GM23248 (cell line): ENCODE measurements around the gene GALNT2. TPM values are rescaled to one million over a fixed set of nuclear protein-coding genes. Genes with fewer than 3 reads are reported as not detected.

Experiments used
- DNase-seq: peaks from one replicate; pipeline ENCODE4 v3.0.0-alpha.2; 2015
- H2AFZ ChIP-seq: fragments of 200-600 bp; sonication (generic); 2 replicates; pipeline ENCODE4 v1.6.1; 2016; ENCODE audit warnings: antibody characterized with exemption
- H3F3A ChIP-seq: fragments of 200-600 bp; sonication (generic); 2 replicates; pipeline ENCODE4 v1.6.1; 2016; ENCODE audit warnings: mild to moderate bottlenecking, antibody characterized with exemption, mixed run types; ENCODE audit not compliant: insufficient read depth
- H3K27ac ChIP-seq: fragments of 200-600 bp; sonication (generic); 2 replicates; pipeline ENCODE4 v1.5.1; 2016; ENCODE audit warnings: mild to moderate bottlenecking
- H3K27me3 ChIP-seq: fragments of 200-600 bp; sonication (generic); replicated peaks from 2 replicates; pipeline ENCODE4 v1.6.1; 2016; ENCODE audit warnings: mild to moderate bottlenecking; ENCODE audit not compliant: insufficient read depth
- H3K36me3 ChIP-seq: fragments of 200-600 bp; sonication (generic); 2 replicates; pipeline ENCODE4 v1.6.1; 2016; ENCODE audit warnings: low read depth, mild to moderate bottlenecking
- H3K4me1 ChIP-seq: fragments of 200-600 bp; sonication (generic); 2 replicates; pipeline ENCODE4 v1.6.1; 2016; ENCODE audit warnings: mild to moderate bottlenecking; ENCODE audit not compliant: insufficient read depth
- H3K4me2 ChIP-seq: fragments of 200-600 bp; sonication (generic); one replicate; pipeline ENCODE4 v1.6.1; 2016; ENCODE audit warnings: mild to moderate bottlenecking; ENCODE audit not compliant: unreplicated experiment
- H3K4me3 ChIP-seq: fragments of 200-600 bp; sonication (generic); 2 replicates; pipeline ENCODE4 v1.5.1; 2016; ENCODE audit warnings: mild to moderate bottlenecking
- H3K79me2 ChIP-seq: fragments of 200-600 bp; sonication (generic); 2 replicates; pipeline ENCODE4 v1.6.1; 2016; ENCODE audit warnings: mild to moderate bottlenecking; ENCODE audit not compliant: insufficient read depth
- H3K9ac ChIP-seq: fragments of 200-600 bp; sonication (generic); 2 replicates; pipeline ENCODE4 v1.6.1; 2016; ENCODE audit warnings: mild to moderate bottlenecking
- H3K9me2 ChIP-seq: fragments of 200-600 bp; sonication (generic); 2 replicates; pipeline ENCODE4 v1.6.1; 2016; ENCODE audit warnings: mixed run types, mild to moderate bottlenecking, moderate library complexity; ENCODE audit not compliant: insufficient read depth
- H3K9me3 ChIP-seq: fragments of 200-600 bp; sonication (generic); one replicate; pipeline ENCODE4 v1.6.1; 2017; ENCODE audit warnings: low read depth
- H4K20me1 ChIP-seq: fragments of 200-600 bp; sonication (generic); 2 replicates; pipeline ENCODE4 v1.6.0; 2016; ENCODE audit not compliant: insufficient read depth
- EZH2 ChIP-seq: fragments of 200-600 bp; sonication (generic); IDR thresholded peaks from 2 replicates; pipeline ENCODE4 v1.6.1; 2018; ENCODE audit warnings: antibody characterized with exemption, mild to moderate bottlenecking; ENCODE audit not compliant: insufficient read depth, poor library complexity, severe bottlenecking
- EZH2phosphoT487 ChIP-seq: fragments of 200-600 bp; sonication (generic); IDR thresholded peaks from 2 replicates; pipeline ENCODE4 v1.6.1; 2018; ENCODE audit warnings: antibody characterized with exemption, moderate library complexity, mild to moderate bottlenecking, low read depth; ENCODE audit not compliant: insufficient read depth
- WGBS, 2 experiments: methylation state at CpG; one replicate each; pipeline ENCODE4 v1.1.6; 2015 to 2017; ENCODE audit warnings: low lambda C conversion rate in 2 of 2, low coverage in 1 of 2; ENCODE audit errors: missing lambda C conversion rate in 2 of 2; 5-methylcytosine and 5-hydroxymethylcytosine counted together
- in situ Hi-C: fragments of 300-500 bp; cut with MboI; formaldehyde crosslinking; loops from 2 replicates; pipeline ENCODE4 v1.15.0; 2020
- polyA plus RNA-seq: library from polyadenylated mRNA; unstranded; fragments of >200 nt; fragmentation: Nextera tagmentation; extraction: Ambion mirVana; gene quantifications from 2 replicates; pipeline ENCODE4 v1.2.1, GENCODE V29; 2016
- total RNA-seq: library from RNA; depleted of rRNA; stranded (reverse); fragments of >200 nt; shearing (Covaris generic); gene quantifications from 2 replicates; pipeline ENCODE4 v1.2.3, GENCODE V29; 2014

Gene GALNT2
- total and polyA plus RNA-seq, 2 experiments from 2014 or later: 111 to 124 TPM

DNA sequence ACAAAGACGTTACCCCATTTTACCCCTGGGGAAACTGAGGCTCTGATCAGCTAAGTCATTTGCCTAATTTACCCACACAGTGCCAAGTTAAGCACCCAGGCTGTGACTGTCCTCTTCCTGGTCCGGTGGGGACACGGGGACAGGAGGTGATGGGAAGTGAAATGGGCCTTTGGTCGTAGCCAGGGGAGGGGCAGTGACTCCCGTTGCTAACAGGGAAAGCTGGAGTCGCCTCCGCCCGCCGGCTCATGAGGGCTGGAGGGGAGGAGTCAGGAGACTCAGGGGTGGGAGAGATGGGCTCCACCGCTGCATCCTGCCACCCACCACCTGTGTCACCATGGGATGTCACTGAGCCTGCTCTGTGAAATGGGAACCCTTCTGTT lies 219.8 kb downstream of the GALNT2 start:
- DNase-seq: no peak
- Histone ChIP-seq H3K27me3 (no peaks in the 10 kb centered on the region; the same call in 1 of the 2 replicates), H3K9me2 (no peaks in the 10 kb centered on the region), H3K9ac (no peak overlapping the region), H3F3A (0 out of 2 replicates have a peak, but pooled peaks cover 6% of the 10 kb centered on the region), H3K4me1 (no peaks in the 10 kb centered on the region), H3K4me3 (no peak overlapping the region), H3K79me2 (no peaks in the 10 kb centered on the region), H2AFZ (no peak overlapping the region), H3K4me2 (no peak overlapping the region), H3K27ac (no peak overlapping the region), H3K9me3 (no peaks in the 10 kb centered on the region), H4K20me1 (no peaks in the 10 kb centered on the region), H3K36me3 (0 out of 2 replicates have a peak, but pooled peaks cover 3% of the 10 kb centered on the region)
- no peak for TF ChIP-seq EZH2
- no peak for TF ChIP-seq EZH2phosphoT487
- in situ Hi-C loops: no loop called here
- WGBS, 2 experiments: 72 to 73% methylated on average over 10 of the region's 10 CpGs

DNA sequence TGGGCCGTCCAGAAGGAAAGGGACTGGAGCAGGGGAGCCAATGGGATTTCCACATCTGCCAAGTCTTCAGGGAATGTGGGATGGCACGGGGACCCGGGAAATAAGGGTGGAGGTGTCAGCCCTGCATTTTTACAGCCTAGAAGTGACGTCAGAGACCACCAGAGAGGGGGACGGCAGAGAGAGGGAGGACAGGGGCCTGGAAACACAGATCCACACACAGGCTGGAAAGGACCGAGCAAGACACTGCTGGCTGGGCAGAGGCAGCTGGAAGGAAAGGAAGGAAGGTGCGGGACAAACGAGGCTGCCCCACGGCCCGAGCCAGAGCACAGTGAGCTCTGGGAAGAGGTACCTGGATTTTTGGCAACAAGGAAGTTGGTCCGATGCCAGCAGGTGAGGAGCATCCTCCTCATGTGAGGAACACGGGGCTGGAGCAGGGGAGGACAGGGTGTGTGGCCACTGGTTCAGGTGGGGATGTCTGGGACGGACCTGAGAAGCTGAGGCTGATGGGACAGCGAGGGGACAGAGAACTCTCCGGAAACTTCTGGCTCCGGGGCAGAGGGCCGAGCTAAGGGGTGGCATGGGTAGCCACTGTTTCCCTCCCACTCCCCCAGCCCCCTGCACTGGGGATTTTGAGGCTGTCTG lies 220.8 kb downstream of the GALNT2 start:
- Histone ChIP-seq H3K4me3 (no peak overlapping the region), H3K4me2 (no peak overlapping the region), H3F3A (0 out of 2 replicates have a peak, but pooled peaks cover 6% of the 10 kb centered on the region), H3K27me3 (peaks cover 3% of the 10 kb centered on the region; the same call in 1 of the 2 replicates), H3K79me2 (no peaks in the 10 kb centered on the region), H3K4me1 (no peaks in the 10 kb centered on the region), H3K9ac (no peak overlapping the region), H3K27ac (no peak overlapping the region), H2AFZ (no peak overlapping the region), H3K36me3 (0 out of 2 replicates have a peak, but pooled peaks cover 3% of the 10 kb centered on the region), H4K20me1 (no peaks in the 10 kb centered on the region), H3K9me2 (no peaks in the 10 kb centered on the region), H3K9me3 (no peaks in the 10 kb centered on the region)
- in situ Hi-C loops: no loop called here
- no peak for TF ChIP-seq EZH2
- no peak for DNase-seq
- WGBS, 2 experiments: 57 to 61% methylated on average over 16 to 17 of the region's 17 CpGs

DNA sequence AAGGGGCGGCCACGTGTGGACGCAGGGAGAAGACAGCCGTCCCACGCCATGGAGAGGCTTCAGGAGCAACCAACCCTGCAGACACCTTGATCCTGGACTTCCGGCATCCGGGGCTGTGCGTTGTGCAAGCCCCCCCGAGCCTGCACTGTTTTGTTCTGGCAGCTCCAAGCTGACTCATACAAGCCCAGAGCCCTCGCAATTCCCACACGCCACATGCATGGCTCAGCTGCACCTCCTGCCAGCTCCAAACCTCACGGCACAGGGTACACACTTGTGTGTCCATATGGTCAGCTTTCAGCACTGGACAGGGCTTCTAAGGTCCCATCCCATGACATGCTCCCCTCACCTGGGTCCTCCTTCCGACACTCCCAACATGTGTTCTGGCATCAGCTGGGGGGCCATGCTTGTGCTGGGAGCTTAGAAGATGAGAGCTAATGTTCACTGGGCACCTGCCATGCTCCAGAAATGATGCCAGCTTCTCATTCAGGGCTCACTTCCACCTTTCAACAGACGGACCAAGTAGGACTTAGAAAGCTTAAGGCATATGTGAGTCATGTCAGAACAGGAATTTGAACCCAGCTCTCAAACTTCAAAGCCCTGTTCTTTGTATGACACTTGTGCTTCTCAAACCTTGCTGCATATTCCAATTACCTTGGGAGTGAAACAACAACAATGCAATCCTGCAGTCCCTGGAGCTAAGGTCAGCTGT lies 221.8 kb downstream of the GALNT2 start:
- peaks cover 7% of the 10 kb centered on the region; the same call in 1 of the 2 replicates for H3K27me3 ChIP-seq
- no peaks in the 10 kb centered on the region for H4K20me1 ChIP-seq
- DNase-seq: peak; percentile 51
- H3K4me2 ChIP-seq: no peak overlapping the region
- WGBS, 2 experiments: 70 to 76% methylated on average over 14 of the region's 14 CpGs
- H3K9me2 ChIP-seq: no peaks in the 10 kb centered on the region
- H3K27ac ChIP-seq: no peak overlapping the region
- 0 out of 2 replicates have a peak, but pooled peaks cover 3% of the 10 kb centered on the region for H3K36me3 ChIP-seq
- H3K9me3 ChIP-seq: no peaks in the 10 kb centered on the region
- in situ Hi-C loops: no loop called here
- TF ChIP-seq EZH2phosphoT487 (no peak), EZH2 (no peak)
- H3K79me2 ChIP-seq: no peaks in the 10 kb centered on the region
- no peaks in the 10 kb centered on the region for H3F3A ChIP-seq
- H3K9ac ChIP-seq: no peak overlapping the region
- H3K4me3 ChIP-seq: no peak overlapping the region
- no peaks in the 10 kb centered on the region for H3K4me1 ChIP-seq
- H2AFZ ChIP-seq: no peak overlapping the region

DNA sequence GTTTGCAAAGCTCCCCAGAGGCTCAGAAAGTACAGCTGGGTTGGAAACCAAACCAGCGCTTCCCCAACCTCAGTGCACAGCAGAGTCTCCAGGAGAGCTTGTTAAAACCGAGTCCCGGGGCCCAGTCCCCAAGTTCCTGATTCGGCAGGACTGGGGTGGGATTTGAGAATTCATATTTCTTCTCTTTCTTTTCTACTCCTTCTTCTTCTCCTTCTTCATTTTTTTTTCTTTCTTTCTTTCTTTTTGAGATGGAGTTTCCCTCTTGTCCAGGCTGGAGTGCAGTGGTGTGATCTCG lies 222.3 kb downstream of the GALNT2 start:
- H3K4me3 ChIP-seq: no peak overlapping the region
- H3K4me2 ChIP-seq: no peak overlapping the region
- H3F3A ChIP-seq: no peaks in the 10 kb centered on the region
- H3K36me3 ChIP-seq: no peaks in the 10 kb centered on the region
- H4K20me1 ChIP-seq: no peaks in the 10 kb centered on the region
- WGBS, 2 experiments: 77 to 93% methylated on average over 5 of the region's 5 CpGs
- H3K4me1 ChIP-seq: no peaks in the 10 kb centered on the region
- DNase-seq: no peak
- no peak overlapping the region for H2AFZ ChIP-seq
- in situ Hi-C loops: no loop called here
- H3K9me3 ChIP-seq: no peaks in the 10 kb centered on the region
- TF ChIP-seq EZH2: no peak
- TF ChIP-seq EZH2phosphoT487: no peak
- peaks cover 11% of the 10 kb centered on the region for H3K27me3 ChIP-seq
- H3K27ac ChIP-seq: no peak overlapping the region
- no peaks in the 10 kb centered on the region for H3K79me2 ChIP-seq
- H3K9me2 ChIP-seq: no peaks in the 10 kb centered on the region
- no peak overlapping the region for H3K9ac ChIP-seq
